GM19395 (cell line): ENCODE data around the gene OXT.

ENCODE experiments used
- ATAC-seq: cut with Tn5 transposase; IDR thresholded peaks from one replicate; pipeline ENCODE4 v1.9.1; 2021; ENCODE audit warnings: mild to moderate bottlenecking, moderate library complexity; ENCODE audit not compliant: unreplicated experiment

Gene OXT

DNA sequence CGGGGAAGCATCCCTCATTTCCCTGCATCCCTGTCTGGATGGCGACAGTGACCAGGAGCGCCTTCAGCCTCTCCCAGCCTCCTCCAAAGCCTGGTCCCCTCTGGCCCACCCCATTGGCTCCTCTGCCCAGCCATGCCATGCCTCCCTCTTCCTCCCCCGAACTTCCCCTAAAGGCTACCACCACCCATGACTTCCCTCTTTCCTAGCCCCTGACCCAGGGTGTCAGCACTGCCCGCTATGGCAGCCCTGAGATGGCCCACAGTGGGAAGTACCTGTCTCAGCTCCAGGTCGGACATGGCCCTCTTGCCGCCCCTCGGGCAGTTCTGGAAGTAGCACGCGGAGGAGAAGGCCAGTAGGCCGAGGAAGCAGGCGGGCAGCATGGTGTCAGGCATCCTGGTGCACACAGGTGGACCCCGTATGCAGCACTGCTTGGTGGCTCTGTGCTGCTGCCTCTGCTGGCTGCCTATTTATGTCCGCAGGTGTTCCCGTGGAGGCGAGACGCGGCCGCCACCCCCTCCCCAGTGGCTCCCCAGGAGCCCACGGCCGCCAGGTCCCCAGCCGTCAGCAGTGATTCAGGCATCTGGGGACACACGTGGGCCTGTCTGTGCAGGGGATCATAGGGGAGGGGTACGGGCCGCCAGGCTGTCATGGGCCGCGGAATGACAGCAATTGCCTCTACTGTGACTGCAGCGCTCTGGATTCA, 13.0 kb downstream of the OXT start, which contains the start of gene AVP:
TSS of gene AVP (minus strand) at position 442 of the 703 bp plus-strand sequence. CDS start at position 392, 50 bp downstream.
- no peak for ATAC-seq

DNA sequence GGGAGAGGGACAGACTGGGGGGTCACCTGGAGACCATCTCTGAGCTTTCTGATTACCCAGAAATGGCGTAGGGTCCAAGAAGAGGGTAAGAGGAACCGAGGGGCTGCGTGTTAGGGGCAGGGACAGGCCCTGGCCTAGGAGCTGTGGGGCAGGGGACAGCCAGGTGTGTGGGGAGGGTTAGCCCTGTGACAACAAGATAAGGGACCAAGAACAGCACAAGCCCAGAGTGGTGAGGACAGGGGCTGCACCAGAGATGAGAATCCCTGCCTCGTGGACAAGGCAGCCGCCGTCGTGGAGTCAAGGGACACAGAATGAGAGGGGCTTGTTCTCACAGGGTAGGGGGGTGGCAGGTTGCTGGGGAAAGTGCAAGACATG, 13.6 kb downstream of the OXT start:
- no peak for ATAC-seq

DNA sequence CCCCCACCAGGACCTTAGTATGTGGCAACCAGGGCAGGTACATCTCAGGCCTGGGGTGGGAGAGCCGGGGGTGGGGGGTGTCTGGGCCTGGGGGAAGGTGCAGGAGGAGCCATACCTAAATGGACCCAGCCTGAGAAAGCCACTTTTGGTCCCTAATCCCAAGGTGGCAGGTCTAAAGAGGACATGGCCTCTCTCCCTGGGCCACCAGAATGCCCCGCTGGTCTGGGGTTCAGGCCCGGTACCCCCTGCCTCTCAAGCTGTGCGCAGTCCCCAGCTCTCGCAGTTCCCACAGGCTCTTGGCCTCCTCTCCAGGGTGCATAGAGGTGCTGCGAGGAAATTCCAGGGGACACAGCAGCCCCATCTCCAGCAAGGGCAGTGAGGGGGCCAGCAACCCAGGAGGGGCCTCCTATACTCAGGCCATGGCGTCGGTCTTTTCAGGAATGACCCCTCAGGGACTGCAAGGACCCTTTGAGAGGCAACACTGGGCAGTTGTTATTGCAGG, 14.2 kb downstream of the OXT start:
- no peak for ATAC-seq

DNA sequence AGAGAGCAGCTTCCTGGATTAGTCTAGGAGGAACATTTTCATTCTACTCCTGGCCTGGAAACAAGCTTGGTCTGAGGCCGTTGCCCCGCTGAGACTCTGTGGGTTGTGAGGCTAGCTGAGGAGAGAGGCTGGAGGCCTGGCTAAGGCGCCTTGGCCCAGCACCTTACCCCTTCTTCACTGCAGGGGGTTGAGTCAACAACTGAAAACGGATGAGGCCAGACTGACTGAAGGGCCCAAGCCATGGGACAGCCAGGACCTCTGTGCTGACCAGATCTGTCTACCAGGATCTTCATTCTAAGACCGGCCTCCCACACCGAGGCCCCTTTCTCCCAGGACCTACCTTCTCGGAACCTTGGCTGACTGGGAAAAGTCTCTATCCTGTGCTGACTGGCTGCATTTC, 16.6 kb downstream of the OXT start:
- no peak for ATAC-seq

DNA sequence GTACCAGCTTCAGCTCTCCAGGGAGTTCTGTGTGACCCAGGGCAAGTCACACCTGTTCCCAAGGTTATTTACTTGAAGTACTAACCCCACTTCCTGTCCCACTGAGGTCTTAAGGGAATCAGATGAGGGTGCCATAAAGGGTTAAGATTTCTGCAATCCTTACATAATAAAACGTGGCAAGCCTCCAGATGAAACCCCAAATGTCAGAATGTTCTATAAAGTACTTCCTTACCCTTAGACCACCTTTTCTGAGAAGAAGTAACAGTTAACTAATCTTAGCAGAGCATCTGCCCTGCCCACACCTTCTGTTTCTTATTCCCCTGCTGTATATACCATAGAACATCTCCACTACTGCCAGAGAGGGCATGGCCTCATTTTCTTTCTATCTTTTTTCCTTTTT, 19.1 kb downstream of the OXT start:
- ATAC-seq: no peak

DNA sequence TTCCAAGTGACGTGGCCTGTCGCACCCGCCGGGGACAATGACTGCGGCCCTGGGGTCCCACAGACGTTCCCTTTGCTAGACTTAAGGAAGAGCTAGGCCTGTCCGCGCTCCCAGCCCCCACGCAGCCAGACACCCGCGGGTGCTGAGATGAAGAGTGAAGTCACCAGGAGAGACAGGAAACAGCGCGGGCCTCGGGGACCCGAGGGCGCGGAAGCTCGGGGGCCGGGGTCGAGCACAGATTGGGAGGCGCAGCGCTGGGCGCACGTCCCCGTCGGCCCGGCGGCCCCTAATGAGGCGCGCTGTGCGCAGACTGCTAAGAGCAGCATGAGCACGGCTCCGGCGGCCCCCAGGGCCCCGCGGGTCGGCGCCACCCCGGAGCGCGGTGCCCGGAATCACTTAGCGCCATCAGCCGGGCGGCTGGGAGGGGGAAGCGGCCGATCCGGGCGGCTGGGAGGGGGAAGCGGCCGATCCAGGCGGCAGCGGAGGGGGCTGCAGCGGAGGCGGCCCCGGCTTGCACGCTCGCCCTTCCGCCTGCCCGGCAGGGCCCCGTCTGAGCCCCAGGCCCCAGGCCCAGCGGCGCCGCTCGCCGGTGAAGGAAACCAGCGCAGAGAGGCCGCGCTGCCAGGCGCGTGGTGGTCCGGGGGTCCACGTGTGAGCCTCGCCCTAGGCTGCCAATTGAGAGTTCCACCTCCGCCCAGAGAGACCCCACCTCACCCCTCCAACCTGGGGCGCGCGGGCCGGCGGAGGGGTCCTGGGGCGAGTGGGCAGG, 21.4 kb downstream of the OXT start:
- ATAC-seq: no peak

DNA sequence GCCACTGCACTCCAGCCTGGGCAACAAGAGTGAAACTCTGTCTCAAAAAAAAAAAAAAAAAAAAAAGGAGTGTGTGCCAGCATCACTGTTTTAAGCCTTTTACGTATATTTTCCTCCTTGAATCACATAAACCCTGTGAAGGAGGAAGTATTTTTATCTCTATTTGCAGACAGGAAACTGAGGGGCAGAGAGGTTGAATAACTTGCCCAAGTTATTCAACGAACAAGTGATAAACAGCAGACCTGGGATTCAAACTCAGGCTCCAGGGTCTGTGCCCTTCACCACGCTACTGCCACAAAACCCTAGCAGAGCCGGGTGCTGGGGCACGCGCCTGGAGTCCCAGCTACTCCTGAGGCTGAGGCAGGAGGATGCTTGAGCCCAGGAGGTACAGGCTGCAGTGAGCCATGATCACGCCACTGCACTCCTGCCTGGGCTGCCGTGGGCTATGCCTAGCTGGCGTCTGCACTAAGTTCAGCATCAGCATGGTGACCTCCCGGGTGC, 22.5 kb downstream of the OXT start:
- no peak for ATAC-seq

DNA sequence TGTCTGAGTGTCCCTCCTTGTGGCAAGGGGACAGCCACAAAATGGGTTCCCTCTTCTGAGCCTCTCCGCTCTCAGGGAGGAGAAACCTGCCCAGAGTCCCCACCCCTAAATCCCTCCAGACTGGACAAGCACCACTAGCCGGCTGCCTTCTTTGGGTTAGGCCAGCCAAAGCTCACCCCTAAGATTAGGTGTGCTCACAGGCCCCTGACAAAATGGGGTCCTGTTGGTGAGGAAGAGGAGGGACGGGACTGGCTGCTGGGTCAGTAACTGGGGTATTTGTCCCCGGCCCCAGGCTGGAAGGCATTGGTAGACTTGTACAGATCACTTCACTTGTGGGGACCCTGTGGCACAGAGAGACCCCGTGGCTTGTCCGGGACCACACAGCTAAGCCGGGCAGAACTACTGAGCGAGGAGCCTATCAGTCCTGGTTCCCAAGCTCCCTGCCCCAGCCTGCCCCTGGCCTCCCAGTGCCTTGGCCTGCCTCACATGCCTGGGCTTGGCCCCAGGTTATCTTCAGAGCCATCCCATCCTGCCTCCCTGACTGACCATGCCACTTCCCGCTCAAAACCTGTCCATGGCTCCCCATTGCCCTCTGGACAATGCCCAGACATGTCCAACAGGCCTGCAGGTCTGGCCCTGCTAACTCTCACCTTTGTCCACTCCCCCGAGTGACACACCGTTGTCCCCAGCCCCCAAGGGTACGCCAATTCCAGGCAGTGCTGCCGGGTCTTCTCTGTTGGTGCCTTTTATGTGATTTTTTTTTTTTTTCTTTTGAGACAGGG, 23.6 kb downstream of the OXT start:
- ATAC-seq: no peak

DNA sequence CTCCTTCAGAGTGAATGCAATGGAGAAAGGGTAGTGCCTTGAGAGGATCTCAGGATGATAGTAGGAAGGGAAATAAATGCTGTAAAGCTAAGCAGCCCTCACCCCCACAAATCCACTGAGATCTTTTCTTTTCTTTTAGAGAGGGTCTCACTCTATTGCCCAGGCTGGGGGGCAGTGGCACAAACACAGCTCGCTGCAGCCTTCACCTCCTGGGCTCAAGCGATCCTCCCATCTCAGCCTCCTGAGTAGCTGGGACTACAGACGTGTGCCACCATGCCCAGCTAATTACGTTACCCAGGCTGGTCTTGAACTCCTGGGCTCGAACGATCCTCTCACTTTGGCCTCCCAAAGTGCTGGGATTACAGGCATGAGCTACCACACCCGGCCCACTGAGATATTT, 29.1 kb downstream of the OXT start:
- ATAC-seq: no peak

DNA sequence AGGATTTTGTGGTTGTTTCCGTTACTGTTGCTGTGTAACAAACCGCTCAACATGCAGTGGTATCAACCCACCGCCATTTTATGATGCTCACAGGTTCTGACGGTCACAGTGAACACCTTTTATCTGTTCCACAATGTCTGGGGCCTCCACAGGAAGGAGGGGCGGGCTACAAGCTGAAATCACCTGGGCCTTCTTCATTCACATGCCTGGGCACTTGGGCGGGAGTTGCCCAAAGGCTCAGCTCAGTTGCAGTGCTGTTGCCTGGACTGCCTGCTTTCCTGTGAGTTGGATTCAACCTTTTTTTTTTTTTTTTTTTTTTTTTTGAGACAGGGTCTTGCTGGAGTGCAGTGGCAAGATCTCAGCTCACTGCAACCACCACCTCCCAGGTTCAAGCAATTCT, 29.8 kb downstream of the OXT start:
- no peak for ATAC-seq

DNA sequence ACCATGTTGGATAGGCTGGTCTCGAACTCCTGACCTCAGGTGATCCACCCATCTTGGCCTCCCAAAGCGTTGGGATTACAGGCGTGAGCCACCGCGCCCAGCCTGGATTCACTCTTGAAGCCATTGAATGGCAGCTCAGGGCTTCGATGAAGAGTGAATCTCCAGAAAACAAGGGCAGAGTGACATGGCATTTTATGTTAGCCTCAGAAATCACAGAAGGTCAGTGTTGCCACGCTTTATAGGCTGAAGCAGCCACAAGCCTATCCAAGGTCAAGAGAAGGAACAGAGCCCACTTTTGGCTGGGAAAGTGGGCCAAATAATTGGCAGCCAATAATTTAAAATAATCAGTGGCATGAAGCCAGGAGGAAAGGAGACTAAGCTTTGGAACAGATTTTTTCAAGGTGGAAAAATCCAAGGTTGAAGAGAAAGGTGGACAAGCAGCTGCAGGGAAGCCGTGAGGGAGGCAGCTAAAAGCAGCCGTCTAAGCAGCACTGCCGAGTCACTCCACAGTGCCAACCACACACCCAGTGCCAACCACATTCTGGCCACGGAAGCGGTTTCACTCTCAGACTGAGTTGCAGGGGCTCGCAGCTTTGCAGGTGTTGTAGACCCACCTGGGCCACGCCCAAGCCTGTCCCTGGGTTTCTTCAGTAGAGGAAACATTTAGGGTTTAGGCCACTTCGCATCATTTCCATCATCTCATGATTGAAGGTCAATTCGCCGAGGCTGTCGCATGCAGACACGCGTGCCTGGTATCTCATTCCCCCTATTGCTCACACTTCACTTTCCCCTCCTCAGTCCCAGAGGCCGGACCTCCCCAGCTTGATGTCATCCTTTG, 30.5 kb downstream of the OXT start:
- no peak for ATAC-seq

DNA sequence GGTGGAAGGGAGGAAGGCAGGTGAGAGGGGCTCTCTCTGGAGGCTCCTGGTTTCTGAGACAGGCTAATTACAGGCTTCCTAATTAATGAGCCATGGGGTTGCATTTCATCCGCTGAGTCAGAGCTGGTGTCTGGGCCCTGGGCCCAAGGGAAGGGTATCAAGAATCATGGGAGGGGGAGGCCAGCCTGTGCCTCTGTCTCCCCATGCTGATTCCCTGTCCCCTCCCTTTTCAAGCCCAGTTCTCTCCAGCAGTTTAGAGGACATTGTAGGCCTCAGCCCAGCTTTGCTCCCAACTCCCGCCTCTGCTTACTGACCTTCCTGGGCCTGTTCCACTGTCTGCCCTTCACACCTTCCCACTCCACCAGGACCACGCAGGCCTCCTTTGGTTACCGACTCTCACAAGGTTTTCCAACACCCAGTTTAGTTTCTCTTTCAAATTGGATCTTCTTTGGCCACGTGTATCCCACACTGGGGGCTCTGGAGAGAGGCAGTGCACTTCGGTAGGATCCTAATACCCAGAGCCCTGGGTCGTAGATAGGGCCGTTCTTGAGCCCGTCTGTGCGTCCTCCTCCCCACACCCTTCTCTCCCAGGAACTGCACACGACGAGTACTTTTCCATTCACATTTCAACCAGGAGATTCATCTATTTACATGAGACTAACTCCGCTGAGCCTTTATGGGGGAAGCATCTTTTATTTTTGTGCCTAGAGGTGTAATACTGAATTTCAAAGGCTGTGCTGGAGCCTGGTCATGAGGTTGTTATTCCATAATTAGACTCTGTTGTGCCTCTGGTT, 31.4 kb downstream of the OXT start:
- ATAC-seq: no peak

DNA sequence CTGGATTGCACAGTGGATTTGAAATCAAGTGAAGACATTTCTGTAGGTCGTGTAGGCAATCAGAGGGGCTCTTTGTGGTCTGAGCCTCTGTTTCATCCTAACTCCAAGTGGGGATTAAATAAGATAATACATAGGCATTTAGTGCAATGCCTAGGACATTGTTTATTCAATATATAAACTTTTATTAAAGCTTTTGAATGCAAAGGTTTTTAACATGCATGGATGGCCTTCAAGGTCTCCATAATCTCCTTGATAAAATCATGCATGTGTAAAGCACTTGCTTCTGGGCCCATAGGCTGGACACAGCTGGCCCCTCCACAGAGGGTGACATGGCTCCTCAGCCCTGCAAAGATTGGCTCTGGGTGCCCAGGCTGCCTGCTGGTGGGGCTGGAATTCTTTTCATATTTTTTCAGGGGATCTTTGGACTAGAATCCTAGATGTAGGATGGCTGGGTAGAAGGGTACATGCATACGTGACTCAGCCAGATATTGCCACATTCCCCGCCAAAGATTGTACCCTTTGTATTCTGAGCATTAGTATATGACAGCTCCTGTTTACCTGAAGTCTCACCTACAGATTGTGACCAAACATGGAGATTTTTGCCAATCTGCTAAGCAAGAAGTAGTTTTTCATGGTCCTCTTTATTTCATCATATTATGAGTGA, 32.1 kb downstream of the OXT start:
- no peak for ATAC-seq

DNA sequence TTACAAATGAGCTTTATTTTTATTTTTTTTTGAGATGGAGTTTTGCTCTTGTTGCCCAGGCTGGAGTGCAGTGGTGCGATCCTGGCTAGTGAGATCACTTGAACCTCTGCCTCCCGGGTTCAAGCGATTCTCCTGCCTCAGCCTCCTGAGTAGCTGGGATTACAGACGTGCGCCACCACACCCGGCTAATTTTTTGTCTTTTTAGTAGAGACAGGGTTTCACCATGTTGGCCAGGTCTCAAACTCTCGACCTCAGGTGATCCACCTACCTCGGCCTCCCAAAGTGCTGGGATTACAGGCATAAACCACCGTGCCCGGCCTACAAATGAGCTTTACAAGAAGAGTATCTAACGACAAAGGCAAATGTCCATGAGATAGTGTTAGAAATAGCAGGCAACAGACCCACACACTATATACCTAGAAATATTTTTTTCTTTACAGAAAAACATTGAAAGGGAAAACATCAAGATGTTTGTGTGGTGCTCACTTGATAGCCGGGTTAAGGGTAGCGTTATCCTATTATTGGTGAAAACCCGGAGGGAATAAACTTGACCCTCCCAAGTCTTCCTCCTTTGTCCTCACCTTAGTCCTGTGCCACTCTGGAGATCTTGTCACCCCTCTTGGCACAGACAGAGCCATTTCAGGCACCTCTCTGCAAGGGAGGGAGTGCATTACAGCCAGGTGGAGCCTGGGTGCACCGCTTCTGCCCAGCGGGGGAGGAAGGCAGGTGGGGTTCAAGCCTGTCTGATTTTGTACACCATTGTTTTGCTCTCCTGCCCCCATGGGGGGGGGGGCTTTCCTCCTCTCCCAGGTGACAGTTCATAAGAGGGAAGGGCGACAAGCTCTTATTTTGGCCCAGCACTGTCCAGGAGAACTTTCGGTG, 34.1 kb downstream of the OXT start:
- ATAC-seq: no peak

DNA sequence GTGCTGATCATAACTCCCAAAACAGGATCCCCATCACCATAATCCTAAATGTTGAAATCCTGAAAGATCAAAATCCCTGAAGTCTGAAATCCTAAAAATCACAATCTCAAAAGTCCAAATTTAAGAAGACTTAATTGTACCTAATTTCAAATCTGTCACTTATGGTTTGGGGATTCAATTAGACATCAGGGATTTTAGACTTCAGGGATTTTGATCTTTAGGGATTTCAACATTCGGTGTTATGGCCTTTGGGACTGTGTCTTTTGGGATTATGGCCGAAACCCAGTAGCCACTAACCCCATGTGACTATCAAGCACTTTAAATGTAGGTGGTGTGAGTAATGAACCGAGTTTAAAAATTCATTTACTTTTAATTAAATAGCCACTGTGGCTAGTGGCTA, 34.8 kb downstream of the OXT start:
- ATAC-seq: no peak

DNA sequence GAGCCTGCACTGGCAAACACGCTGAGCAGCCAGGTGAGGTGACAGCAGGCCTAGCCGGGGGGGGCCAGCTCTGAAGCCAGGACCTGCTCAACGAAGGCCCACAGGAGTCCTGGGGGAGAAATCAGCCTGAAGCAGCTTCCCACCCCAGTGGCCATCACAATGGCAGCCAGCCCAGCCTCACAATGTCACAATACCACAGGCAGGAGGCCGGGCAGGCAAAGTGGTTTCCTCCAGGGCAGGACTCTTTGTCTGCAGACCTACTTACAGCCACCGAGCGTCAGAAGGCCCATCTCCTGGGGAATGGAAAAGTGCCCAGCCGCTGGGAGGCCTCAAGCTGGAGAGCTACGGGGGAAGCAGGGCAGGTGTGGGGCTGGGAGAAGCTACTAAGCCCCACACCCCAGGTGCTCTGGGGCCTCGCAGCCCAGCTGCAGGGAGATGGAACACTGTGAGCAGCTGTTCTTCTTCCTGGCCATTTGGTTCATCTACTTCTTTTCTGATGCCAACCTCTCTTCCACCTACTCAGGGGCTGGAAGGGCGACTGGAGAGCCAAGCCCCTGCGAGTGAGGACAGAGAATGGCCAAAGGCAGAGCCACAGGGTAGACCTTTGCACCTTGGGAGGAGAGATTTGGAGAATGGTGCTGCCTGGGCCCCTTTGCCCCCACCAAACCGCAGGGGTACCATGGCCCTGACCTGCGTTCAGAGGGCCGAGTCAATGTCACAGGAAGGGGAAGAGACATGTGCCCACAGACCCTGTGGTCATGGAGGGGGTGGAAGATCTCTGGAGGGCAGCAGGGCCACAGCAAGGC, 35.4 kb downstream of the OXT start:
- ATAC-seq: no peak

DNA sequence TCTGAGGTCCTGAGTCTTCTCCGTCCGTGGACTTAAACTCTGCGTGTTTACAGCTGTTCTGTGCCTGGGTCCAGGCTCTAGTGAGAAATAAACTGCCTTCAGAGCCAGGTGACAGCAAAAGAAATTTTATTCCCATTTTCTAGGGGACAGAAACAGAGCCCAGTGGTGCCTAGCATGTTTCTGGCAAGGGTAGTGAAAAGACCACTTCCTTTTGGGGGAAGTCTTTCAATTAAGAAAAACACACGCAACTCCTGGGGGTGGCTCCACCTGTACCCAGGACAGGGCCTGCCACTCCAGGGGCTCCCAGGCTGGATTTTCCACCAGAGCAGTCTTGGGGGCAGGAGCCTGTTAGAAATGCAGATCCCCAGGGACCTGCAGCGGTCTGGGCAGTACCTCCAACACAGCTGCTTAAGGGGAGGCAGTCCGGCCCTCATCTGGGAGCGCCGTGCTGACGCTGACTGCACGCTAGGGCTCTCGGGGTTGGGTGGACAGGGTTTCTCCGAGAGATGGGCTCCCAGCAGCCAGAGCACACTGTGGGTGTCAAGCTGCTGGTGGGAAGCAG, 36.1 kb downstream of the OXT start:
- no peak for ATAC-seq
